Measurements from ENCODE around the gene GTF3C6.

DNA sequence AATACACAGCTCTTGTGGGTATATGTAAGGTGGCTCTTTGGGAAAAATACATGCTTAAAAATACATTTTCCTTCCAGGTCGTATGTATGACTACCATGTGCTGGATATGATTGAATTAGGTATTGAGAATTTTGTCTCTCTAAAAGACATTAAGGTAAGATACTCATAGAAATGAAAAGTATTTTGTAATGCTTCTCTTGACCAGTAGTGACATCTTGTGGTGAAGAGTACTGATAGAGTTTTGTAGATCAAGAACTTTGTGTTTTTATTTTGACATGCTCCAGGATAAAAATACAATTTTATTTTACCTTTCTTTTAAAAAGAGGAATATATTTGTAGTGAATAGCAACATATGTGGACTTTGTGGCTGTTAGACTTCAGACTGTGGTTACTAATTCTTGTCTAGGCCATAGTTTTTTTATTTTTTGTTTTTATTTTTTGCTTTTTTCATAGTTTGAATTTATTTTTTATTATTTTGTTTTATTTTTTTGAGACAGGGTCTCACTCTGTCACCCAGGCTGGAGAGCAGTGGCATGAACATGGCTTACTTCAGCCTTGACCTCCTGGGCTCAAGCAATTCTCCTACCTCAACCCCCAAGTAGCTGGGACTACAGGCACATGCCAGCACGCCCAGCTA, 41.2 kb downstream of the GTF3C6 start:
- TF ChIP-seq EZH2 (IDR thresholded peaks at IDR 0.05; ENCODE audit: borderline replicate concordance, low read depth, low read length, poor library complexity, severe bottlenecking), result no peak
- TF ChIP-seq, protein P1, sequence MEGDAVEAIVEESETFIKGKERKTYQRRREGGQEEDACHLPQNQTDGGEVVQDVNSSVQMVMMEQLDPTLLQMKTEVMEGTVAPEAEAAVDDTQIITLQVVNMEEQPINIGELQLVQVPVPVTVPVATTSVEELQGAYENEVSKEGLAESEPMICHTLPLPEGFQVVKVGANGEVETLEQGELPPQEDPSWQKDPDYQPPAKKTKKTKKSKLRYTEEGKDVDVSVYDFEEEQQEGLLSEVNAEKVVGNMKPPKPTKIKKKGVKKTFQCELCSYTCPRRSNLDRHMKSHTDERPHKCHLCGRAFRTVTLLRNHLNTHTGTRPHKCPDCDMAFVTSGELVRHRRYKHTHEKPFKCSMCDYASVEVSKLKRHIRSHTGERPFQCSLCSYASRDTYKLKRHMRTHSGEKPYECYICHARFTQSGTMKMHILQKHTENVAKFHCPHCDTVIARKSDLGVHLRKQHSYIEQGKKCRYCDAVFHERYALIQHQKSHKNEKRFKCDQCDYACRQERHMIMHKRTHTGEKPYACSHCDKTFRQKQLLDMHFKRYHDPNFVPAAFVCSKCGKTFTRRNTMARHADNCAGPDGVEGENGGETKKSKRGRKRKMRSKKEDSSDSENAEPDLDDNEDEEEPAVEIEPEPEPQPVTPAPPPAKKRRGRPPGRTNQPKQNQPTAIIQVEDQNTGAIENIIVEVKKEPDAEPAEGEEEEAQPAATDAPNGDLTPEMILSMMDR (conservative IDR thresholded peaks at IDR 0.05; ENCODE audit: low read depth, low read length), result peak; percentile 45
